SK-N-MC (cell line): ENCODE results near the gene TRIM24.

ENCODE experiments used
- DNase-seq: peaks from one replicate; pipeline ENCODE4 v3.0.0-alpha.2; 2011; ENCODE audit warnings: low read depth, low spot score
- H3K27ac ChIP-seq: fragments of 200-600 bp; sonication (generic); 2 replicates; pipeline ENCODE4 v1.5.1; 2016; ENCODE audit warnings: mixed run types
- H3K36me3 ChIP-seq: fragments of 200-600 bp; sonication (generic); 2 replicates; pipeline ENCODE4 v1.6.1; 2017; ENCODE audit warnings: antibody characterized with exemption, low read length, mixed read lengths; ENCODE audit not compliant: insufficient read depth
- H3K4me3 ChIP-seq: fragments of 200-600 bp; sonication (generic); 2 replicates; pipeline ENCODE4 v1.5.1; 2016
- H3K9ac ChIP-seq: fragments of 200-600 bp; sonication (generic); 2 replicates; pipeline ENCODE4 v1.8.0; 2017; ENCODE audit warnings: mixed run types, mixed read lengths; ENCODE audit not compliant: insufficient read length
- H3K9me3 ChIP-seq: fragments of 200-600 bp; sonication (generic); 2 replicates; pipeline ENCODE4 v1.6.1; 2017; ENCODE audit warnings: low read depth, mild to moderate bottlenecking, antibody characterized with exemption, low read length, moderate library complexity, mixed read lengths
- EZH2 ChIP-seq: fragments of 200-600 bp; sonication (generic); IDR thresholded peaks from one replicate; pipeline ENCODE4 v1.6.1; 2017; ENCODE audit warnings: antibody characterized with exemption
- FOXP2 ChIP-seq: optimal IDR thresholded peaks from 2 replicates; pipeline ENCODE3; 2011; ENCODE audit warnings: mild to moderate bottlenecking, moderate library complexity; ENCODE audit not compliant: insufficient read depth; ENCODE audit errors: extremely low read length, control extremely low read depth
- POLR2AphosphoS5 ChIP-seq: IDR thresholded peaks from 2 replicates; pipeline ENCODE4 v1.6.1; 2012; ENCODE audit warnings: mild to moderate bottlenecking, low read depth, low read length, borderline replicate concordance

TRIM24 gene

GRCh38 chr7:138500892-138501291 lies 40.8 kb downstream of the TRIM24 start:
- no peak overlapping the region for H3K9ac ChIP-seq
- no peak overlapping the region for H3K4me3 ChIP-seq
- peaks cover 5% of the 10 kb centered on the region for H3K36me3 ChIP-seq
- no peak for TF ChIP-seq FOXP2
- TF ChIP-seq EZH2: no peak
- TF ChIP-seq POLR2AphosphoS5: no peak
- DNase-seq: no peak
- no peaks in the 10 kb centered on the region for H3K9me3 ChIP-seq
- H3K27ac ChIP-seq: no peak overlapping the region

- Histone ChIP-seq H3K9ac (no peak overlapping the region), H3K4me3 (no peak overlapping the region), H3K9me3 (no peaks in the 10 kb centered on the region), H3K27ac (no peak overlapping the region), H3K36me3 (peaks cover 7% of the 10 kb centered on the region)
- TF ChIP-seq POLR2AphosphoS5: no peak
- no peak for TF ChIP-seq EZH2
- TF ChIP-seq FOXP2: no peak
- DNase-seq: no peak
These were observed 42.1 kb downstream of the TRIM24 start for GRCh38 chr7:138502023-138502767.

GRCh38 chr7:138505361-138505873 lies 45.4 kb downstream of the TRIM24 start:
- no peak for DNase-seq
- Histone ChIP-seq H3K4me3 (no peak overlapping the region), H3K9me3 (no peaks in the 10 kb centered on the region), H3K9ac (no peak overlapping the region), H3K27ac (no peak overlapping the region), H3K36me3 (peaks cover 7% of the 10 kb centered on the region)
- TF ChIP-seq FOXP2 (no peak), EZH2 (no peak), POLR2AphosphoS5 (no peak)

- Histone ChIP-seq H3K9me3 (no peaks in the 10 kb centered on the region), H3K4me3 (no peak overlapping the region), H3K36me3 (peaks cover 11% of the 10 kb centered on the region), H3K9ac (no peak overlapping the region), H3K27ac (no peak overlapping the region)
- TF ChIP-seq POLR2AphosphoS5 (no peak), FOXP2 (no peak), EZH2 (no peak)
- no peak for DNase-seq
These were observed 46.7 kb downstream of the TRIM24 start for GRCh38 chr7:138506764-138507163.

GRCh38 chr7:138510003-138510402 lies 49.9 kb downstream of the TRIM24 start:
- no peak overlapping the region for H3K27ac ChIP-seq
- H3K9me3 ChIP-seq: no peaks in the 10 kb centered on the region
- DNase-seq: no peak
- H3K9ac ChIP-seq: no peak overlapping the region
- TF ChIP-seq POLR2AphosphoS5: no peak
- no peak for TF ChIP-seq EZH2
- no peak for TF ChIP-seq FOXP2
- H3K4me3 ChIP-seq: no peak overlapping the region
- H3K36me3 ChIP-seq: peaks cover 13% of the 10 kb centered on the region

- Histone ChIP-seq H3K4me3 (no peak overlapping the region), H3K36me3 (peaks cover 11% of the 10 kb centered on the region; the same call in 1 of the 2 replicates)
- TF ChIP-seq EZH2: no peak
- no peak for TF ChIP-seq FOXP2
- TF ChIP-seq POLR2AphosphoS5: no peak
These were observed 52.2 kb downstream of the TRIM24 start for GRCh38 chr7:138512092-138512858.

GRCh38 chr7:138512885-138513284 lies 52.8 kb downstream of the TRIM24 start:
- no peak for DNase-seq
- Histone ChIP-seq H3K9me3 (no peaks in the 10 kb centered on the region), H3K36me3 (peaks cover 17% of the 10 kb centered on the region; the same call in 1 of the 2 replicates), H3K27ac (no peak overlapping the region), H3K4me3 (no peak overlapping the region), H3K9ac (no peak overlapping the region)
- no peak for TF ChIP-seq EZH2
- TF ChIP-seq FOXP2: no peak
- no peak for TF ChIP-seq POLR2AphosphoS5

More at GRCh38 chr7:138512092-138512858, 52.2 kb downstream of the TRIM24 start:
- H3K27ac ChIP-seq: no peak overlapping the region
- H3K9ac ChIP-seq: no peak overlapping the region
- no peak for DNase-seq
- H3K9me3 ChIP-seq: no peaks in the 10 kb centered on the region

- H3K9ac ChIP-seq: no peak overlapping the region
- H3K36me3 ChIP-seq: peaks cover 17% of the 10 kb centered on the region; the same call in 1 of the 2 replicates
- no peak overlapping the region for H3K4me3 ChIP-seq
- H3K9me3 ChIP-seq: no peaks in the 10 kb centered on the region
- no peak overlapping the region for H3K27ac ChIP-seq
- no peak for DNase-seq
- no peak for TF ChIP-seq FOXP2
- no peak for TF ChIP-seq POLR2AphosphoS5
- no peak for TF ChIP-seq EZH2
These were observed 53.3 kb downstream of the TRIM24 start for GRCh38 chr7:138513344-138513871.
